ENCODE data around the gene SLC17A9. TPM values are rescaled to one million over a fixed set of nuclear protein-coding genes. Genes with fewer than 3 reads are reported as not detected.

The SLC17A9 gene
- total RNA-seq, 1 experiment from 2014 or later = 37.6 TPM

- Histone ChIP-seq H3K9me2 (ENCODE audit: insufficient read depth) (no peaks in the 10 kb centered on the region), H3K4me1 (ENCODE audit: control insufficient read depth in 1 of 2, insufficient read depth in 2 of 2, low read length in 2 of 2) (peaks cover 0 to 9% of the 10 kb centered on the region in 2 experiments; a peak in 1 of 4 replicates), H3K27ac (ENCODE audit: low read depth, low read length) (no peak overlapping the region), H3K4me3 (replicated peaks in 1 of 2; ENCODE audit: low read depth in 1 of 2, low read length in 2 of 2) (no peak overlapping the region), H3K9me3 (ENCODE audit: control insufficient read depth in 1 of 2, insufficient read depth in 1 of 2, low read depth in 1 of 2, low read length in 2 of 2) (no peaks in the 10 kb centered on the region), H4K20me1 (ENCODE audit: insufficient read depth) (no peaks in the 10 kb centered on the region), H3K9ac (ENCODE audit: low read length) (no peak overlapping the region), H3K27me3 (ENCODE audit: insufficient read depth, low read length) (no peaks in the 10 kb centered on the region), H3K36me3 (ENCODE audit: control insufficient read depth in 1 of 2, insufficient read depth in 2 of 2, low read length in 2 of 2) (no peaks in the 10 kb centered on the region), H3K79me2 (ENCODE audit: insufficient read depth, low read length) (no peaks in the 10 kb centered on the region), H2AFZ (ENCODE audit: low read depth, low read length, poor library complexity, severe bottlenecking) (no peak overlapping the region), H3K4me2 (ENCODE audit: low read length) (no peak overlapping the region)
- RAD21 ChIA-PET (ENCODE audit: low non-redundant PET in 1 of 2, low total read pairs in 2 of 2, uncharacterized antibody in 2 of 2, unreplicated experiment in 2 of 2) = interaction anchor here in 1 of 2 experiments (1.6 kb wide), 1 partner anchor 38 kb away, joined by 10 read pairs; no protein-coding TSS in a partner anchor
- no TSS peak for BruUV-seq (replicated peaks)
- intact Hi-C loops (cut with micrococcal nuclease) = loop anchor here (1.0 to 2.0 kb wide), 4 partner anchors 38 to 187 kb away; no protein-coding TSS in a partner anchor
- ATAC-seq = no peak
- CTCF ChIA-PET = interaction anchor here (0.8 to 2.8 kb wide), 5 partner anchors 37 to 188 kb away, joined by 3 to 27 read pairs (median 9); no protein-coding TSS in a partner anchor
- POLR2A ChIA-PET = no interaction called here
- no peak for DNase-seq (ENCODE audit: low read depth, low spot score)
- TF ChIP-seq ELF1 (IDR thresholded peaks at IDR 0.05; ENCODE audit: borderline replicate concordance, low read depth) (no peak), EZH2phosphoT487 (IDR thresholded peaks at IDR 0.05; ENCODE audit: borderline replicate concordance) (no peak), JUND (IDR thresholded peaks at IDR 0.05) (no peak), ZNF274 (IDR thresholded peaks at IDR 0.05; ENCODE audit: low read depth, low read length) (no peak), EZH2 (IDR thresholded peaks at IDR 0.05) (no peak), YY1 (IDR thresholded peaks at IDR 0.05; ENCODE audit: extremely low read depth, insufficient replicate concordance, low read depth, low read length) (no peak), FOSL1 (IDR thresholded peaks at IDR 0.05; ENCODE audit: low read depth) (no peak), POLR2AphosphoS5 (IDR thresholded peaks at IDR 0.05; ENCODE audit: low read depth, low read length) (no peak), ZFX (IDR thresholded peaks at IDR 0.05) (no peak), REST (IDR thresholded peaks at IDR 0.05; ENCODE audit: low read depth) (no peak), CTCF (IDR thresholded peaks at IDR 0.05 in 2 of 3, conservative IDR thresholded peaks at IDR 0.05 in 1 of 3; ENCODE audit: borderline replicate concordance in 1 of 3, insufficient read depth in 1 of 3, low read depth in 2 of 3, low read length in 2 of 3) (no peak), TCF7L2 (IDR thresholded peaks at IDR 0.05; ENCODE audit: borderline replicate concordance, extremely low read depth, insufficient read depth, insufficient read length) (no peak), EGR1 (IDR thresholded peaks at IDR 0.05; ENCODE audit: low read depth) (no peak), POLR2A (IDR thresholded peaks at IDR 0.05; ENCODE audit: borderline replicate concordance, extremely low read depth, insufficient read depth, insufficient read length) (no peak), SIN3A (IDR thresholded peaks at IDR 0.05; ENCODE audit: low read depth) (no peak), MAX (IDR thresholded peaks at IDR 0.05) (no peak), CBX3 (IDR thresholded peaks at IDR 0.05; ENCODE audit: low read depth) (no peak)
- TF ChIP-seq, protein P1, sequence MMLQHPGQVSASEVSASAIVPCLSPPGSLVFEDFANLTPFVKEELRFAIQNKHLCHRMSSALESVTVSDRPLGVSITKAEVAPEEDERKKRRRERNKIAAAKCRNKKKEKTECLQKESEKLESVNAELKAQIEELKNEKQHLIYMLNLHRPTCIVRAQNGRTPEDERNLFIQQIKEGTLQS (IDR thresholded peaks at IDR 0.05) = no peak
- TF ChIP-seq, protein P2, sequence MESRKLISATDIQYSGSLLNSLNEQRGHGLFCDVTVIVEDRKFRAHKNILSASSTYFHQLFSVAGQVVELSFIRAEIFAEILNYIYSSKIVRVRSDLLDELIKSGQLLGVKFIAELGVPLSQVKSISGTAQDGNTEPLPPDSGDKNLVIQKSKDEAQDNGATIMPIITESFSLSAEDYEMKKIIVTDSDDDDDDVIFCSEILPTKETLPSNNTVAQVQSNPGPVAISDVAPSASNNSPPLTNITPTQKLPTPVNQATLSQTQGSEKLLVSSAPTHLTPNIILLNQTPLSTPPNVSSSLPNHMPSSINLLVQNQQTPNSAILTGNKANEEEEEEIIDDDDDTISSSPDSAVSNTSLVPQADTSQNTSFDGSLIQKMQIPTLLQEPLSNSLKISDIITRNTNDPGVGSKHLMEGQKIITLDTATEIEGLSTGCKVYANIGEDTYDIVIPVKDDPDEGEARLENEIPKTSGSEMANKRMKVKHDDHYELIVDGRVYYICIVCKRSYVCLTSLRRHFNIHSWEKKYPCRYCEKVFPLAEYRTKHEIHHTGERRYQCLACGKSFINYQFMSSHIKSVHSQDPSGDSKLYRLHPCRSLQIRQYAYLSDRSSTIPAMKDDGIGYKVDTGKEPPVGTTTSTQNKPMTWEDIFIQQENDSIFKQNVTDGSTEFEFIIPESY (IDR thresholded peaks at IDR 0.05; ENCODE audit: extremely low read depth, insufficient replicate concordance, low read length) = no peak
Observed at GRCh38 chr20:63009988-63010769, 57.7 kb downstream of the SLC17A9 start.
